ENCODE data around the gene NCBP3.

GRCh38 chr17:3812284-3812683 lies 33.8 kb downstream of the NCBP3 start:
- TF ChIP-seq TAF1 (IDR thresholded peaks at IDR 0.05; ENCODE audit: control insufficient read depth, extremely low read depth, insufficient read depth, low read length, severe bottlenecking), result no peak
- TF ChIP-seq, protein P1, sequence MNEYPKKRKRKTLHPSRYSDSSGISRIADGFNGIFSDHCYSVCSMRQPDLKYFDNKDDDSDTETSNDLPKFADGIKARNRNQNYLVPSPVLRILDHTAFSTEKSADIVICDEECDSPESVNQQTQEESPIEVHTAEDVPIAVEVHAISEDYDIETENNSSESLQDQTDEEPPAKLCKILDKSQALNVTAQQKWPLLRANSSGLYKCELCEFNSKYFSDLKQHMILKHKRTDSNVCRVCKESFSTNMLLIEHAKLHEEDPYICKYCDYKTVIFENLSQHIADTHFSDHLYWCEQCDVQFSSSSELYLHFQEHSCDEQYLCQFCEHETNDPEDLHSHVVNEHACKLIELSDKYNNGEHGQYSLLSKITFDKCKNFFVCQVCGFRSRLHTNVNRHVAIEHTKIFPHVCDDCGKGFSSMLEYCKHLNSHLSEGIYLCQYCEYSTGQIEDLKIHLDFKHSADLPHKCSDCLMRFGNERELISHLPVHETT (CRISPR knock-in tag; conservative IDR thresholded peaks at IDR 0.05 in 1 of 2, IDR thresholded peaks at IDR 0.05 in 1 of 2), result no peak
- TF ChIP-seq SP1 (CRISPR knock-in tag; IDR thresholded peaks at IDR 0.05), result no peak
- TF ChIP-seq RCOR1 (IDR thresholded peaks at IDR 0.05; ENCODE audit: borderline replicate concordance in 1 of 2, low read depth in 2 of 2, low read length in 2 of 2), result no peak
- TF ChIP-seq BRF1 (IDR thresholded peaks at IDR 0.05; ENCODE audit: borderline replicate concordance, extremely low read depth, insufficient read length), result no peak
- TF ChIP-seq GTF2B (IDR thresholded peaks at IDR 0.05; ENCODE audit: extremely low read depth, insufficient read length), result no peak
- no peak for TF ChIP-seq RFX5 (IDR thresholded peaks at IDR 0.05; ENCODE audit: low read depth, low read length)
- no peak for TF ChIP-seq SP2 (IDR thresholded peaks at IDR 0.05; ENCODE audit: extremely low read depth, low read depth, low read length, poor library complexity, severe bottlenecking)
- TF ChIP-seq GATAD2A (IDR thresholded peaks at IDR 0.05), result no peak
- no peak for TF ChIP-seq POLR2A (conservative IDR thresholded peaks at IDR 0.05)
- TF ChIP-seq JUND (IDR thresholded peaks at IDR 0.05; ENCODE audit: borderline replicate concordance, low read depth, low read length), result no peak
- no peak for TF ChIP-seq JUND (tag; IDR thresholded peaks at IDR 0.05; ENCODE audit: borderline replicate concordance, low read depth, low read length)
- TF ChIP-seq REST (IDR thresholded peaks at IDR 0.05; ENCODE audit: borderline replicate concordance), result no peak
- TF ChIP-seq REST (CRISPR knock-in tag; IDR thresholded peaks at IDR 0.05; ENCODE audit: low read depth), result no peak
- no peak for TF ChIP-seq CHD2 (IDR thresholded peaks at IDR 0.05; ENCODE audit: low read depth, low read length)
